ENCODE data around the gene TLCD3B.
"Not testable (repeated sequence)": the region's sequence is repeated elsewhere in the genome, so short reads cannot be mapped to it uniquely, and the experiment has no call there.

The TLCD3B gene

GRCh38 chr16:30063278-30063892 is 32.3 kb upstream of the TLCD3B start:
- FAIRE-seq (no peak), DNase-seq (ENCODE audit: low spot score) (no peak)

GRCh38 chr16:30060836-30061554 is 29.9 kb upstream of the TLCD3B start:
- FAIRE-seq (no peak), DNase-seq (ENCODE audit: low spot score) (no peak)

- FAIRE-seq, result no peak
Observed at GRCh38 chr16:30060346-30060745, 29.3 kb upstream of the TLCD3B start.

GRCh38 chr16:30054959-30055553 is 24.0 kb upstream of the TLCD3B start:
- DNase-seq (ENCODE audit: low spot score), result peak; percentile 25
- no peak for FAIRE-seq

More at GRCh38 chr16:30060346-30060745, 29.3 kb upstream of the TLCD3B start:
- DNase-seq (ENCODE audit: low spot score), result no peak

GRCh38 chr16:30054451-30054850 is 23.4 kb upstream of the TLCD3B start:
- DNase-seq (ENCODE audit: low spot score), result no peak
- FAIRE-seq, result no peak

- no peak for FAIRE-seq
- no peak for DNase-seq (ENCODE audit: low spot score)
Observed at GRCh38 chr16:30053376-30054015, 22.4 kb upstream of the TLCD3B start.

- DNase-seq (ENCODE audit: low spot score), result peak; percentile 89
- FAIRE-seq, result no peak
Observed at GRCh38 chr16:30052671-30053372, 21.8 kb upstream of the TLCD3B start.

GRCh38 chr16:30051518-30051917 is 20.4 kb upstream of the TLCD3B start:
- FAIRE-seq (no peak), DNase-seq (ENCODE audit: low spot score) (peak; percentile 42)

GRCh38 chr16:30049871-30050270 is 18.8 kb upstream of the TLCD3B start:
- FAIRE-seq (no peak), DNase-seq (ENCODE audit: low spot score) (no peak)

GRCh38 chr16:30046588-30046987 is 15.5 kb upstream of the TLCD3B start:
- DNase-seq (ENCODE audit: low spot score) (no peak), FAIRE-seq (no peak)

GRCh38 chr16:30046178-30046577 is 15.1 kb upstream of the TLCD3B start:
- DNase-seq (ENCODE audit: low spot score) (no peak), FAIRE-seq (no peak)

- DNase-seq (ENCODE audit: low spot score) (no peak), FAIRE-seq (no peak)
Observed at GRCh38 chr16:30041841-30042240, 10.8 kb upstream of the TLCD3B start.

GRCh38 chr16:30040690-30041089 is 9.6 kb upstream of the TLCD3B start:
- not testable (repeated sequence) for FAIRE-seq; DNase-seq (ENCODE audit: low spot score)

- DNase-seq (ENCODE audit: low spot score) (no peak), FAIRE-seq (no peak)
Observed at GRCh38 chr16:30040221-30040620, 9.2 kb upstream of the TLCD3B start.

- FAIRE-seq (no peak), DNase-seq (ENCODE audit: low spot score) (no peak)
Observed at GRCh38 chr16:30033270-30033669, 2.2 kb upstream of the TLCD3B start.

GRCh38 chr16:30032083-30032819 is 1.2 kb upstream of the TLCD3B start:
- FAIRE-seq, result no peak
- peak; percentile 63 for DNase-seq (ENCODE audit: low spot score)

- FAIRE-seq (no peak), DNase-seq (ENCODE audit: low spot score) (no peak)
Observed at GRCh38 chr16:30031477-30031918, 427 bp upstream of the TLCD3B start.

- DNase-seq (ENCODE audit: low spot score) (no peak), FAIRE-seq (no peak)
Observed at GRCh38 chr16:30030011-30030685, 923 bp downstream of the TLCD3B start.

GRCh38 chr16:30028438-30029076 is 2.5 kb downstream of the TLCD3B start:
- DNase-seq (ENCODE audit: low spot score), result no peak

More at GRCh38 chr16:30028438-30029076, 2.5 kb downstream of the TLCD3B start:
- FAIRE-seq, result no peak
